ENCODE measurements around the gene HAPSTR1. TPM values are rescaled to one million over a fixed set of nuclear protein-coding genes. Genes with fewer than 3 reads are reported as not detected.
"Not testable (repeated sequence)": the region's sequence is repeated elsewhere in the genome, so short reads cannot be mapped to it uniquely, and the experiment has no call there.

The HAPSTR1 gene
- polyA plus RNA-seq, 2 of the 4 experiments (the other 2 are of a cell fraction), result 22.4 to 36.9 TPM

DNA sequence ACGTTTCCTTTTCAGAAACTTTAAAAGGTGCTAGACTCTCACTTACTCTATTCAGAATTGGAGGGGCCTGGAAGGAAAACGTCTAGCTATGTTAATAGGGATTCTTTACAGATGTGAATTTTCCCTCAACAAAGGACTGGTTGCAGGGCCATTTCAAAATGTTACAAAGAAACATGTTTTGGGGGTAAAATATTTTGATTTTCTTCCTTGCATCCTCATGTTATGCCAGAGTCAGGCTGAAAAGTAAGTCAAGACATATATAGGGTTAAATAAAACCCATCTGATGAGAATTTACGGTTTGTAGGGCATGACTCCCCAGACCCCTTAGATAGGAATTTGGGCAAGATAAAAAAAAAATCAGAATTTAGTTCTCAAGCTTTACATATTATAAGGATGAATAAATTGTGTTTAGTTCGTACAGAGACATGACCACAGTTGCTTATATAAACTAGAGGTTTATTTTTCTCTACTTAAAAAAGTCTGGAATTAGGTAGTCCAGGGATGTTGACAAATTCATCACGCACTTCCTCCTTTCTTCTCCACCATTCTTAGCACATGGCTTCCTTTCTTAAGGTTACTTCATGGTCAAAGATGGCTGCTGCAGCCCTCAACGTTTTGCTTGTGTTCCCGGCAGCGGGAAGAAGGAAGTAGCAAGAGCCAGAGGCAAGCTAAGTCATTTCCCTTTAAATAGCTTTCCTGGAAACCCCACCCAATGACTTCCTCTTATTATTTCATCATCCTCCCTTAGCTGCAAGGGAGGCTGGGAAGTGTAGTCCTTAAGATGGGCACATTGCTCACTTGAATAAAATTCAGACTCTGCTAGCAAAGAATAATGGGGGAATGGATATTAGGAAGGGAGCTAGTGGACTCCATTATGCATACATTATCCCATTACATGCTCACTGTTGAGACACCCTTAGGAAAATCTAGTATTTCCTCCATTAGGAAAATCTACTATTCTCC, 12.7 kb upstream of the HAPSTR1 start:
- H3K27ac ChIP-seq, result peak overlapping the region in 1 of 2 experiments; percentile 83; a peak in 3 of 6 replicates
- not testable (repeated sequence) for H3K4me3 ChIP-seq; H3K4me2 ChIP-seq; FAIRE-seq; TF ChIP-seq FOSL2 (IDR thresholded peaks at IDR 0.05)
- TF ChIP-seq FOSL2 (CRISPR knock-in tag; IDR thresholded peaks at IDR 0.05) (peak; percentile 28; the same call in 1 of the 2 replicates), CEBPB (IDR thresholded peaks at IDR 0.05) (peak in 1 of 2 experiments; percentile 82; a peak in 2 of 4 replicates)
- TF ChIP-seq, protein P1, sequence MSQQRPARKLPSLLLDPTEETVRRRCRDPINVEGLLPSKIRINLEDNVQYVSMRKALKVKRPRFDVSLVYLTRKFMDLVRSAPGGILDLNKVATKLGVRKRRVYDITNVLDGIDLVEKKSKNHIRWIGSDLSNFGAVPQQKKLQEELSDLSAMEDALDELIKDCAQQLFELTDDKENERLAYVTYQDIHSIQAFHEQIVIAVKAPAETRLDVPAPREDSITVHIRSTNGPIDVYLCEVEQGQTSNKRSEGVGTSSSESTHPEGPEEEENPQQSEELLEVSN (IDR thresholded peaks at IDR 0.05; ENCODE audit: borderline replicate concordance, low read depth), result 0 out of 2 replicates have a peak, but pooled peaks have one; percentile 31
- TF ChIP-seq, protein P2, sequence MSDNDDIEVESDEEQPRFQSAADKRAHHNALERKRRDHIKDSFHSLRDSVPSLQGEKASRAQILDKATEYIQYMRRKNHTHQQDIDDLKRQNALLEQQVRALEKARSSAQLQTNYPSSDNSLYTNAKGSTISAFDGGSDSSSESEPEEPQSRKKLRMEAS (IDR thresholded peaks at IDR 0.05), result 0 out of 2 replicates have a peak, but pooled peaks have one; percentile 29
- ATAC-seq (peak in 1 of 2 experiments; percentile 58; a peak in 3 of 6 replicates), DNase-seq (ENCODE audit: low read depth in 1 of 2, low spot score in 1 of 2) (peak; percentile 44 to 88)
- H3K9me3 ChIP-seq, result peaks cover 20% of the 10 kb centered on the region; the same call in 2 of the 3 replicates
- CTCF ChIA-PET, result interaction anchor here (0.8 to 2.4 kb wide), 6 partner anchors 19 to 142 kb away, joined by 3 to 8 read pairs (median 4); no protein-coding TSS in a partner anchor
- peaks cover 28% of the 10 kb centered on the region for H3K4me1 ChIP-seq
- 67% methylated on average over 8 of the region's 8 CpGs for WGBS (ENCODE audit: missing lambda C conversion rate)
- POLR2A ChIA-PET, result interaction anchor here (1.3 to 3.6 kb wide), 2 partner anchors 11 to 12 kb away, joined by 6 to 30 read pairs; partner anchors contain the start of gene HAPSTR1

DNA sequence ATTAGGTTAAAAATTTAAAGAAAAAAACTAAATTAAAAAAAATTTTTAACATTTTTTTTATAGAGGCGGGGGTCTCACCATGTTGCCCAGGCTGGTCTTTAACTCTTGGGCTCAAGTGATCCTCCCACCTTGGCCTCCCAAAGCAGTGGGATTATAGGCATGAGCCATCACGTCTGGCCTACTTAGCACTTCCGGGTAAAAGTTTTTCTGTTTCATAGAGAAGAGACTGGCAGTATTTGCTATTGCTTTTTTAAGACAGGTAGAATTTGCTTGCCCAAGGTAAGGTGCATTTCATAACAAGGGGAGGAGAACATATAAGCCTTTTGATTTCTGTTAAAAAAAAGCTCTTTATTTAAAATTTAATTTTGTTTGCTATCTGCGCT, 12.0 kb upstream of the HAPSTR1 start:
- 91% methylated on average over 4 of the region's 4 CpGs for WGBS (ENCODE audit: missing lambda C conversion rate)
- FAIRE-seq (no peak), DNase-seq (ENCODE audit: low read depth in 1 of 2, low spot score in 1 of 2) (no peak), ATAC-seq (no peak)
- ChIA-PET CTCF (interaction anchor here (1.0 kb wide), 1 partner anchor 29 kb away, joined by 3 read pairs; no protein-coding TSS in a partner anchor), POLR2A (no interaction called here)
- Histone ChIP-seq H3K4me2 (no peak overlapping the region), H3K27ac (peak overlapping the region in 1 of 2 experiments; percentile 47; a peak in 2 of 6 replicates), H3K9me3 (peaks cover 20% of the 10 kb centered on the region; the same call in 2 of the 3 replicates), H3K4me1 (peaks cover 28% of the 10 kb centered on the region), H3K4me3 (no peak overlapping the region)
- TF ChIP-seq JUNB (IDR thresholded peaks at IDR 0.05), result no peak
- TF ChIP-seq, protein P3, sequence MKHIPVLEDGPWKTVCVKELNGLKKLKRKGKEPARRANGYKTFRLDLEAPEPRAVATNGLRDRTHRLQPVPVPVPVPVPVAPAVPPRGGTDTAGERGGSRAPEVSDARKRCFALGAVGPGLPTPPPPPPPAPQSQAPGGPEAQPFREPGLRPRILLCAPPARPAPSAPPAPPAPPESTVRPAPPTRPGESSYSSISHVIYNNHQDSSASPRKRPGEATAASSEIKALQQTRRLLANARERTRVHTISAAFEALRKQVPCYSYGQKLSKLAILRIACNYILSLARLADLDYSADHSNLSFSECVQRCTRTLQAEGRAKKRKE (CRISPR knock-in tag; IDR thresholded peaks at IDR 0.05; ENCODE audit: low read depth), result no peak
- TF ChIP-seq, protein P4, sequence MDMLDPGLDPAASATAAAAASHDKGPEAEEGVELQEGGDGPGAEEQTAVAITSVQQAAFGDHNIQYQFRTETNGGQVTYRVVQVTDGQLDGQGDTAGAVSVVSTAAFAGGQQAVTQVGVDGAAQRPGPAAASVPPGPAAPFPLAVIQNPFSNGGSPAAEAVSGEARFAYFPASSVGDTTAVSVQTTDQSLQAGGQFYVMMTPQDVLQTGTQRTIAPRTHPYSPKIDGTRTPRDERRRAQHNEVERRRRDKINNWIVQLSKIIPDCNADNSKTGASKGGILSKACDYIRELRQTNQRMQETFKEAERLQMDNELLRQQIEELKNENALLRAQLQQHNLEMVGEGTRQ (IDR thresholded peaks at IDR 0.05), result no peak
- TF ChIP-seq, protein P5, sequence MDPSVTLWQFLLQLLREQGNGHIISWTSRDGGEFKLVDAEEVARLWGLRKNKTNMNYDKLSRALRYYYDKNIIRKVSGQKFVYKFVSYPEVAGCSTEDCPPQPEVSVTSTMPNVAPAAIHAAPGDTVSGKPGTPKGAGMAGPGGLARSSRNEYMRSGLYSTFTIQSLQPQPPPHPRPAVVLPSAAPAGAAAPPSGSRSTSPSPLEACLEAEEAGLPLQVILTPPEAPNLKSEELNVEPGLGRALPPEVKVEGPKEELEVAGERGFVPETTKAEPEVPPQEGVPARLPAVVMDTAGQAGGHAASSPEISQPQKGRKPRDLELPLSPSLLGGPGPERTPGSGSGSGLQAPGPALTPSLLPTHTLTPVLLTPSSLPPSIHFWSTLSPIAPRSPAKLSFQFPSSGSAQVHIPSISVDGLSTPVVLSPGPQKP (IDR thresholded peaks at IDR 0.05; ENCODE audit: low read depth, low read length), result no peak
- TF ChIP-seq EP300 (IDR thresholded peaks at IDR 0.05), result no peak
- TF ChIP-seq CEBPB (IDR thresholded peaks at IDR 0.05), result no peak
- no peak for TF ChIP-seq HOXA7 (CRISPR knock-in tag; IDR thresholded peaks at IDR 0.05)
- TF ChIP-seq HEYL (CRISPR knock-in tag; IDR thresholded peaks at IDR 0.05), result no peak
- no peak for TF ChIP-seq MAFK (IDR thresholded peaks at IDR 0.05; ENCODE audit: partially characterized antibody)
- no peak for TF ChIP-seq POLR2A (IDR thresholded peaks at IDR 0.05; ENCODE audit: low read length)
- TF ChIP-seq, protein P1 (IDR thresholded peaks at IDR 0.05; ENCODE audit: borderline replicate concordance, low read depth), result no peak
- TF ChIP-seq RCOR1 (IDR thresholded peaks at IDR 0.05; ENCODE audit: low read depth, low read length), result no peak
- TF ChIP-seq, protein P2 (IDR thresholded peaks at IDR 0.05), result no peak
- TF ChIP-seq RNF2 (IDR thresholded peaks at IDR 0.05; ENCODE audit: borderline replicate concordance, low read depth), result no peak
- no peak for TF ChIP-seq JUN (IDR thresholded peaks at IDR 0.05)
- TF ChIP-seq RARB (CRISPR knock-in tag; IDR thresholded peaks at IDR 0.05), result no peak
- TF ChIP-seq FOSL2 (IDR thresholded peaks at IDR 0.05), result no peak
- TF ChIP-seq FOSL2 (CRISPR knock-in tag; IDR thresholded peaks at IDR 0.05), result no peak
- no peak for TF ChIP-seq GATA3 (IDR thresholded peaks at IDR 0.05; ENCODE audit: borderline replicate concordance)
- TF ChIP-seq ZNF302 (CRISPR knock-in tag; IDR thresholded peaks at IDR 0.05), result no peak
- no peak for TF ChIP-seq NPAS2 (CRISPR knock-in tag; IDR thresholded peaks at IDR 0.05; ENCODE audit: borderline replicate concordance)

Data from A549 (cell line).